B cell (primary cell): Measurements from ENCODE around the gene PAK4.

ENCODE experiments used
- EZH2 ChIP-seq: IDR thresholded peaks from 2 replicates; pipeline ENCODE4 v1.6.1; 2012; ENCODE audit warnings: borderline replicate concordance, low read depth, mild to moderate bottlenecking, moderate library complexity, low read length; ENCODE audit not compliant: insufficient read depth, poor library complexity, severe bottlenecking
- TF ChIP-seq, protein P1 (sequence below): fragments of 200-600 bp; IDR thresholded peaks from one replicate; pipeline ENCODE4 v1.8.0; 2022; ENCODE audit warnings: antibody characterized with exemption, mild to moderate bottlenecking

DNA sequence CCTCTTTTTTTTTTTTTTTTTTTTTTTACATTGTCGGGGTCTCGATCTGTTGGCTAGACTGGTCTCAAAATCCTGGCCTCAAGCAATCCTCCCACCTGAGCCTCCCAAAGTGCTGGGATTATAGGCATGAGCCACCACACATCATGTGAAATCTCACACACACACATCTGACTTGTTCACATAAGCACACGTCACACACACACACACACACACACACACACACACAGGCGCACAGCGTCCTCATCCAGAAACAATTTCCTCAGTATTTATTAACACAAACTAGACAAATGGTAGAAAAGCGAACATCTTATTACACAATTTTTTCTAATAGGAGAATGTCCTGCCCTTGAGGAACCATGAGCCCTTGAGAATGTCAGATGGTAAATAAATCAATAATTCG is 83.6 kb downstream of the PAK4 start:
- no peak for TF ChIP-seq EZH2
- TF ChIP-seq, protein P1, sequence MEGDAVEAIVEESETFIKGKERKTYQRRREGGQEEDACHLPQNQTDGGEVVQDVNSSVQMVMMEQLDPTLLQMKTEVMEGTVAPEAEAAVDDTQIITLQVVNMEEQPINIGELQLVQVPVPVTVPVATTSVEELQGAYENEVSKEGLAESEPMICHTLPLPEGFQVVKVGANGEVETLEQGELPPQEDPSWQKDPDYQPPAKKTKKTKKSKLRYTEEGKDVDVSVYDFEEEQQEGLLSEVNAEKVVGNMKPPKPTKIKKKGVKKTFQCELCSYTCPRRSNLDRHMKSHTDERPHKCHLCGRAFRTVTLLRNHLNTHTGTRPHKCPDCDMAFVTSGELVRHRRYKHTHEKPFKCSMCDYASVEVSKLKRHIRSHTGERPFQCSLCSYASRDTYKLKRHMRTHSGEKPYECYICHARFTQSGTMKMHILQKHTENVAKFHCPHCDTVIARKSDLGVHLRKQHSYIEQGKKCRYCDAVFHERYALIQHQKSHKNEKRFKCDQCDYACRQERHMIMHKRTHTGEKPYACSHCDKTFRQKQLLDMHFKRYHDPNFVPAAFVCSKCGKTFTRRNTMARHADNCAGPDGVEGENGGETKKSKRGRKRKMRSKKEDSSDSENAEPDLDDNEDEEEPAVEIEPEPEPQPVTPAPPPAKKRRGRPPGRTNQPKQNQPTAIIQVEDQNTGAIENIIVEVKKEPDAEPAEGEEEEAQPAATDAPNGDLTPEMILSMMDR, result no peak
